ENCODE results near the gene CYFIP2. TPM values are rescaled to one million over a fixed set of nuclear protein-coding genes. Genes with fewer than 3 reads are reported as not detected.

The CYFIP2 gene
- total RNA-seq, 1 experiment from 2014 or later = 45.1 TPM

DNA sequence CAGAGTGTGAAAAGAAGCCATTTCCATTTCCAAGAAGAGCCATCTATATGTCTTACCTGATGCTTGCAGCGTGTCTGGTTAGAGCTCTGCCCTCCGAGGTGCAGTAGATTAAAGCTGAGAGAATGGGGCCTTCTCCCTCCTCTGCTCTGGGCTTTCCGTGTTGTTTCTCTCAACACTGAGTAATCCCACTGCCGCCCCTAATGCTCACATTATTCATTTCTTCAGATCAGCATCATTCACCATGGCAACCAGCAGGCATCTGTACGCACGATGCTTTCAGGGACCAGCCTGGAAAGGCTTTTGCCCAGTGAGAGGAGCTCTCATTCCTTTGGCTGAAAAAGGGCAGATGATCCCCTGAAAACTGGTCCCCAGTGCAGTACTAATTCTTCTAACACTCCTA lies 79.6 kb downstream of the CYFIP2 start:
- no peak overlapping the region for H3K4me2 ChIP-seq (ENCODE audit: low read length)
- ATAC-seq (no peak), DNase-seq (ENCODE audit: low read depth, low spot score) (no peak)
- TF ChIP-seq, protein P1, sequence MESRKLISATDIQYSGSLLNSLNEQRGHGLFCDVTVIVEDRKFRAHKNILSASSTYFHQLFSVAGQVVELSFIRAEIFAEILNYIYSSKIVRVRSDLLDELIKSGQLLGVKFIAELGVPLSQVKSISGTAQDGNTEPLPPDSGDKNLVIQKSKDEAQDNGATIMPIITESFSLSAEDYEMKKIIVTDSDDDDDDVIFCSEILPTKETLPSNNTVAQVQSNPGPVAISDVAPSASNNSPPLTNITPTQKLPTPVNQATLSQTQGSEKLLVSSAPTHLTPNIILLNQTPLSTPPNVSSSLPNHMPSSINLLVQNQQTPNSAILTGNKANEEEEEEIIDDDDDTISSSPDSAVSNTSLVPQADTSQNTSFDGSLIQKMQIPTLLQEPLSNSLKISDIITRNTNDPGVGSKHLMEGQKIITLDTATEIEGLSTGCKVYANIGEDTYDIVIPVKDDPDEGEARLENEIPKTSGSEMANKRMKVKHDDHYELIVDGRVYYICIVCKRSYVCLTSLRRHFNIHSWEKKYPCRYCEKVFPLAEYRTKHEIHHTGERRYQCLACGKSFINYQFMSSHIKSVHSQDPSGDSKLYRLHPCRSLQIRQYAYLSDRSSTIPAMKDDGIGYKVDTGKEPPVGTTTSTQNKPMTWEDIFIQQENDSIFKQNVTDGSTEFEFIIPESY (IDR thresholded peaks at IDR 0.05; ENCODE audit: extremely low read depth, insufficient replicate concordance, low read length) = no peak
- TF ChIP-seq CBX3 (IDR thresholded peaks at IDR 0.05; ENCODE audit: low read depth) (no peak), POLR2A (IDR thresholded peaks at IDR 0.05; ENCODE audit: borderline replicate concordance, extremely low read depth, insufficient read depth, insufficient read length) (no peak), EZH2phosphoT487 (IDR thresholded peaks at IDR 0.05; ENCODE audit: borderline replicate concordance) (no peak), JUND (IDR thresholded peaks at IDR 0.05) (no peak), RAD21 (IDR thresholded peaks at IDR 0.05; ENCODE audit: low read depth) (no peak), SP1 (IDR thresholded peaks at IDR 0.05; ENCODE audit: low read depth) (no peak), EGR1 (IDR thresholded peaks at IDR 0.05; ENCODE audit: low read depth) (no peak), POLR2AphosphoS5 (IDR thresholded peaks at IDR 0.05; ENCODE audit: low read depth, low read length) (no peak), CTCF (IDR thresholded peaks at IDR 0.05 in 2 of 3, conservative IDR thresholded peaks at IDR 0.05 in 1 of 3; ENCODE audit: borderline replicate concordance in 1 of 3, insufficient read depth in 1 of 3, low read depth in 2 of 3, low read length in 2 of 3) (no peak)
- TF ChIP-seq, protein P2, sequence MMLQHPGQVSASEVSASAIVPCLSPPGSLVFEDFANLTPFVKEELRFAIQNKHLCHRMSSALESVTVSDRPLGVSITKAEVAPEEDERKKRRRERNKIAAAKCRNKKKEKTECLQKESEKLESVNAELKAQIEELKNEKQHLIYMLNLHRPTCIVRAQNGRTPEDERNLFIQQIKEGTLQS (IDR thresholded peaks at IDR 0.05) = no peak
- H3K9ac ChIP-seq (ENCODE audit: low read length) = no peak overlapping the region
- no peaks in the 10 kb centered on the region for H3K79me2 ChIP-seq (ENCODE audit: insufficient read depth, low read length)
- no peaks in the 10 kb centered on the region for H3K27me3 ChIP-seq (ENCODE audit: insufficient read depth, low read length)
- no peaks in the 10 kb centered on the region for H4K20me1 ChIP-seq (ENCODE audit: insufficient read depth)
- POLR2A ChIA-PET = no interaction called here
- BruUV-seq (replicated peaks) = no TSS peak
- intact Hi-C loops (cut with micrococcal nuclease) = loop anchor here (10.0 kb wide), 1 partner anchor 1789 kb away; no protein-coding TSS in a partner anchor
- H3K4me3 ChIP-seq (replicated peaks in 1 of 2; ENCODE audit: low read depth in 1 of 2, low read length in 2 of 2) = no peak overlapping the region
- no peak overlapping the region for H2AFZ ChIP-seq (ENCODE audit: low read depth, low read length, poor library complexity, severe bottlenecking)
- no peaks in the 10 kb centered on the region for H3K9me2 ChIP-seq (ENCODE audit: insufficient read depth)
- no peaks in the 10 kb centered on the region for H3K4me1 ChIP-seq (ENCODE audit: control insufficient read depth in 1 of 2, insufficient read depth in 2 of 2, low read length in 2 of 2)
- H3K9me3 ChIP-seq (ENCODE audit: control insufficient read depth in 1 of 2, insufficient read depth in 1 of 2, low read depth in 1 of 2, low read length in 2 of 2) = no peaks in the 10 kb centered on the region
- H3K27ac ChIP-seq (ENCODE audit: low read depth, low read length) = no peak overlapping the region
- RAD21 ChIA-PET (ENCODE audit: low non-redundant PET in 1 of 2, low total read pairs in 2 of 2, uncharacterized antibody in 2 of 2, unreplicated experiment in 2 of 2) = no interaction called here
- no peaks in the 10 kb centered on the region for H3K36me3 ChIP-seq (ENCODE audit: control insufficient read depth in 1 of 2, insufficient read depth in 2 of 2, low read length in 2 of 2)
- CTCF ChIA-PET = interaction anchor here (1.3 kb wide), 1 partner anchor 9 kb away, joined by 3 read pairs; no protein-coding TSS in a partner anchor

Data from HCT116 (cell line).